NB4 (cell line): Measurements from ENCODE around the gene TRAM2.

Source experiments
- MYC ChIP-seq: IDR thresholded peaks from 2 replicates; pipeline ENCODE4 v1.6.1; 2011; ENCODE audit warnings: low read depth, low read length
- TF ChIP-seq, protein P1 (sequence below): IDR thresholded peaks from one replicate; pipeline ENCODE4 v1.5.1; 2012; ENCODE audit warnings: low read depth, low read length

DNA sequence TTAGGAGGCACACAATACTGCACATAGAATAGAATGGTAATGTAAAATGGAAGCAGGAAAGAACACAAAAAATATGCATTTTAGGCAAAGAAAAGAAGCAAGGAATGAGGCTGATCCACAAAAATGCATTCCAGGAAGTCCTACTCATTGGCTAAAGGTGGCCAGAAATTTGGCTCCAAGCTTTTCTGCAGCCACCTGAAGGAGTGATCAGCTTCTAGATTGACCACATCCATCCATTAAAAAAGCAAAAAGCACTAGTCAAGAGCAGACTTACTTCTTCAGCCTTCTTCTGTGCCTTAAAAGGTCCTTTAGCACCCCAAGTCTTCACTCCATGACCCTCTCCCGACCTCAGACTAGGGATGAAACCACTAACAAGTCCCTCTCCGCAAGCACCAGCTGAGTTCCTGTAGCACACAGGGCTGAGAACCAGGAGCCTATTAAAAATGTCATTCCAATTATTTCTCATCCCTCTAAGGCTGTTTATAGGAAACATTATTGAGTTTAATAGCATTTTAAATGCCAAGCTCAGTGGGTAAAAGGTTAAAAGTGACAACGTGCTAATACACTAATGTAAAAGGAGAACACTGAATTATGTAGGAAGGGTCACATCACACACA lies 36.5 kb downstream of the TRAM2 start:
- TF ChIP-seq MYC: no peak
- TF ChIP-seq, protein P1, sequence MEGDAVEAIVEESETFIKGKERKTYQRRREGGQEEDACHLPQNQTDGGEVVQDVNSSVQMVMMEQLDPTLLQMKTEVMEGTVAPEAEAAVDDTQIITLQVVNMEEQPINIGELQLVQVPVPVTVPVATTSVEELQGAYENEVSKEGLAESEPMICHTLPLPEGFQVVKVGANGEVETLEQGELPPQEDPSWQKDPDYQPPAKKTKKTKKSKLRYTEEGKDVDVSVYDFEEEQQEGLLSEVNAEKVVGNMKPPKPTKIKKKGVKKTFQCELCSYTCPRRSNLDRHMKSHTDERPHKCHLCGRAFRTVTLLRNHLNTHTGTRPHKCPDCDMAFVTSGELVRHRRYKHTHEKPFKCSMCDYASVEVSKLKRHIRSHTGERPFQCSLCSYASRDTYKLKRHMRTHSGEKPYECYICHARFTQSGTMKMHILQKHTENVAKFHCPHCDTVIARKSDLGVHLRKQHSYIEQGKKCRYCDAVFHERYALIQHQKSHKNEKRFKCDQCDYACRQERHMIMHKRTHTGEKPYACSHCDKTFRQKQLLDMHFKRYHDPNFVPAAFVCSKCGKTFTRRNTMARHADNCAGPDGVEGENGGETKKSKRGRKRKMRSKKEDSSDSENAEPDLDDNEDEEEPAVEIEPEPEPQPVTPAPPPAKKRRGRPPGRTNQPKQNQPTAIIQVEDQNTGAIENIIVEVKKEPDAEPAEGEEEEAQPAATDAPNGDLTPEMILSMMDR: no peak
